Globus pallidus (tissue), 1 donor: Measurements from ENCODE around the gene OR10A7.
"Not testable (repeated sequence)": the region's sequence is repeated elsewhere in the genome, so short reads cannot be mapped to it uniquely, and the experiment has no call there.

ENCODE experiments used
- DNase-seq: peaks from one replicate; pipeline ENCODE4 v3.0.0-alpha.2; 2015; ENCODE audit warnings: low spot score

Gene OR10A7, protein sequence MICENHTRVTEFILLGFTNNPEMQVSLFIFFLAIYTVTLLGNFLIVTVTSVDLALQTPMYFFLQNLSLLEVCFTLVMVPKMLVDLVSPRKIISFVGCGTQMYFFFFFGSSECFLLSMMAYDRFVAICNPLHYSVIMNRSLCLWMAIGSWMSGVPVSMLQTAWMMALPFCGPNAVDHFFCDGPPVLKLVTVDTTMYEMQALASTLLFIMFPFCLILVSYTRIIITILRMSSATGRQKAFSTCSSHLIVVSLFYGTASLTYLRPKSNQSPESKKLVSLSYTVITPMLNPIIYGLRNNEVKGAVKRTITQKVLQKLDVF

DNA sequence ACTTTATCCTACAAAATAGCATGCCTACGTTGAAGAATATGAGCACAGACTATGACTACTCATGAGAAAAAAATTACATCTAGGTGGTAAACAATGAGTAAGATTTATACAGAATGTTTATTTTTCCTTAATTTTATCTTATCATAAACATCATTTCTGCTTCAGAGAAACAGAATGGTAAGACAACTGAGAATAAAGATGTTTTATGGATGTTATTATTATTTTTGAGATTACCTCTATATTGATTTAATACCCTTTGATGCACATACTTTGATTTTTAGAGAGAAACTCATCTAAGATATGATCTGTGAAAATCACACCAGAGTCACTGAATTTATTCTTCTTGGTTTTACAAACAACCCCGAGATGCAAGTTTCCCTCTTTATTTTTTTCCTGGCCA lies at the start of gene OR10A7:
Gene OR10A7 (plus strand): TSS at position 301 of the 400 bp plus-strand sequence. CDS start 0 bp downstream, at position 301.
- DNase-seq: no peak

DNA sequence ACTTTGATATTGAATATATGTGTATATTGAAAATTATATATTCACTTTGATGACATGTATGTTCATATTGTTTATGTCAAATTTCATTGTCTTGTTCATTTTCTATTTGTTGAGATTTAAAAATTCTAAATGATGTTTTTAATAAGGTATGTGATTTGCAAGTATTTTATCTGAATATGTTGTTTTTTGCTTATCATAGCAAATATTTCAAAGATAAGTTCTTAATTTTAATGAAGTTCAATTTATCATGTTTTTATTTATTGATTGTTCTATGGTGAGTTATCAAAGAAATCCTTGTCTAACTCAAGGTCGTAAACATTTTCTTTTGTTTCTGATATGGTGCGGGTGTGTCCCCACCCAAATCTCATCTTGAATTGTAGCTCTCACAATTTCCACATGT lies 49.4 kb upstream of the OR10A7 start:
- DNase-seq: no peak

DNA sequence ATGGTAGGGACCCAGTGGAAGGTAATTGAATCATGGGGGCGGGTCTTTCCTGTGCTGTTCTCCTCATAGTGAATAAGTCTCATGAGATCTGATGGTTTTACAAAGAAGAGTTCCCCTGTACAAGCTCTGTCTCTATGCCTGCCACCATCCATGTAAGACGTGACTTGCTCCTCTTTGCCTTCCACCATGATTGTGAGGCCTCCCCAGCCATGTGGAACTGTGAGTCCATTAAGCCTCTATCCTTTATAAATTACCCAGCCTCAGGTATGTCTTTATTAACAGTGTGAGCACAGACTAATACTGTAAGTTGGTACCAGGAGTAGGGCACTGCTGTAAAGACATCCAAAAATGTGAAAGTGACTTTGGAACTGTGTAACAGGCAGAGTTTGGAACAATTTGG lies 49.0 kb upstream of the OR10A7 start:
- DNase-seq: not testable (repeated sequence)

DNA sequence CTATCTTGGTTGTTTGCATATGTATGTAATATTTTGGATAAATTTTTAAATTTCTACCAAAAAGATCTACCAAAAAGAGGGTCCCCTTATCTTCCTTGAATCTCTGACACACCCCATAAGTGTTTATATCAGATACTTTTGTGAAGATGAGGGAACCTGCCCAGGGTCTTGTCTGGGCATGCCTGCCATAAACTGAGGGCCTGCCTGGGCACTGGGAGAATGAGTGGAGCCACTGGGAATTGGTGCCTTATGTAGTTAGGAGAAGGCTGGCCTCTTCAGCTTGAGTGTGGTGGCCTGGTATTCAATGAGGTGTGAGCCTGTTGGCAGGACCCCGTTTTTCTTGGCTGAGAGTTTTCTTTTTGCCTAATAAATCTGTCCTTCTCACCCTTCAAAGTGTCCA lies 48.1 kb upstream of the OR10A7 start:
- no peak for DNase-seq

DNA sequence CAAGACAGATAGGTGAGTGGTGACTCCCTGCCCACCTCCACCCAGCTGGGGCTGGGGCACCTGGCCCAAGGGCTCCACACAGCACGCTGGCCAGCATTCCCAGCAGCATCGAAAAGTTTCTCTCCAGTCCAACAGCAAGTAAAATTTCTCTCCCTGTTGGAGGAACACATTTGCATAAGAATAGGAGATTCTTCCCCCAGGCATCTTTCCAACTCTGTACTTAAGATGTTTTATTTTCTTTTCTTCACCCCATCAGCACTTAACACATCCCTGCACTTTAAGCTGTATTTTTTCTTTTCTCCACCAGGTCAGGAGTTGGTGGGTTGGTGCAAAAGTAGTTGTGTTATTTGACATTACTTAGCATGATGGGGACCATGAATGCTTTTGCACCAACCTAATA lies 47.4 kb upstream of the OR10A7 start:
- DNase-seq: no peak

DNA sequence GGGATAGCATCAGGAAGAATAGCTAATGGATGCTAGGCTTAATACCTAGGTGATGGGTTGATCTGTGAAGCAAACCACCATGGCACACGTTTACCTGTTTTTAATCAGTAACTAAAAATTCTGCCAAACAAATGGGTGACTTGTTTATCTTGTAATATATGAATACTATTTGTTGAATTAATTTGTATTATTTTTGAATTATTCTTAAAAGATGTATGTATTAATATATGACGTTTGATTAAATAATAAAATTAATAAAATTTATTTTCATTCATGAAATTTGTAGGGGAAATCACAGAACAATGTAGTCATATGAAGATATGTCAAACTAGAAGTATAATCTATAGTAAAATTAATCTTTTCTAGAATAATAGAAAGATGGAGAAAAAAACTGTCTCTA lies 32.3 kb upstream of the OR10A7 start:
- no peak for DNase-seq

DNA sequence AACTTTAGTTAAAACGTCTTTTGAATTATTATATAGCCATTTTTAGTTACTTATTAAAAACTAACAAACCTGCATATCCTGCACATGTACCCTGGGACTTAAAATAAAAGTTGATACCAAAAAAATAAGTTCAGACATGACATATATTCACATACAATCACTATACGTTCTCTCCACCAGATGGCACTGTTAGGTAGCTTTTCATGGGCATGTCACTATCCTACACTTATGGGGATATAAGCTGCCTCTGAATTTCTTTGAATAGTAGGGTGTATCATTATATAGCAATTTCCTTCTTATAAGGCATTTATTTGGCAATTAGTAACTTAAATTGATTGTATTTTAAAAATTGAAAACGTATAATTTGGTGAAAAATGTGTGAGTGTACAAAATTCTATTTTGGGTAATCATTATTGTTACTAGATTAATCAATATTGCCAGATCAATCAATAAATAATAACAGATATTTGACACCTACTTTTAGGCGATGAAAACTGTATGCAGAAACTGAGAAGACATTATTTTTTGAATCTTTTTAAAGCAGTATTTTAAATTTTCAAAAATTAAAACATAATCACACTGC lies 31.8 kb upstream of the OR10A7 start:
- peak; percentile 67 for DNase-seq

DNA sequence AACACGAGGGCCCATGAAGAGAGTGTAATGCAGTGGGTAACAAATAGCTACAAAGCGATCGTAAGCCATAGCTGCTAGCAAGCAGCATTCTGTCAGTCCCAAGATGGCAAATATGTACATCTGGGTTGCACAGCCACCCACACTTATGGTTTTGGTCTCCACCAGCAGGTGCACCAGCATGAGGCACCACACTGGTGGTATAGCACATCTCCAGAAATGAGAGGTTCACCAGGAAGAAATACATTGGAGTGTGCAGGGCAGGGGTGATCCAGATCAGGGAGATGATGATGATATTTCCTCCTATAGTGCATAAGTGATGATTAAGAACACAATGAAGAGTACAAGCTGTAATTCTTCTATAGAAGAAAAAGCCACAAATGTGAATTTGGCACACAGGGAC lies 26.4 kb upstream of the OR10A7 start:
- no peak for DNase-seq

DNA sequence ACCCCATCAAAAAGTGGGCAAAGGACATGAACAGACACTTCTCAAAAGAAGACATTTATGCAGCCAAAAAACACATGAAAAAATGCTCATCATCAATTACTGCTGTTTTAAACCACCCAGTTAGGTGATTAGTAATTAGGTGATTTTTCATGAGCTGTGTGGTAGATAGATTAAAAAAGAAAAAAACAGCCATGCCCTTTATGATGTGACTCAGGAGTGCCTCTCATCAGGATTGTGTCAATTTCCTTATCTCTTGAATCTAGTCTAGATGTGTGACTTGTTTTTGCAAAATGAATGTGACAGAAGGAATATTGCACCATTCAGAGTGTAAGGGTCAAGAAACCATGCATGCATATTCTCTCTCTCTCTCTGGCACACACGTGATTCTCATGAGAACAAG lies 5.7 kb downstream of the OR10A7 start:
- DNase-seq: no peak

DNA sequence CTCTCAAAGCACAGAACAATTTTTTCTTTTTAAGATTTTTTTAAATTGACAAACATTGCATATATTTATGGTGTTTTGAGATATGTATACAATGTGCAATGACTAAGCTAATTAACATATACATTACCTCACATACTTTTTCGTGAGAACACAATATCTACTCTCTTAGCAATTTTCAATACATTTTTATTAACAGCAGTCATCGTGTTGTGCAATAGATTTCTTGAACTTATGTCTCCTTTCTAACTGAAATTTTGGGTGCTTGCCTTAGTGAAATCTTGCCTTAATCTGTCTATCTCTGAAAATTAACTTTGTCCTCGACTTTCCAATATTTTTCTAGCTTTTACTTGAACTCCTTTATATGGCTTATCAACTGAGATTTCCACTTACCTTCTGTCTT lies 6.8 kb downstream of the OR10A7 start:
- no peak for DNase-seq

DNA sequence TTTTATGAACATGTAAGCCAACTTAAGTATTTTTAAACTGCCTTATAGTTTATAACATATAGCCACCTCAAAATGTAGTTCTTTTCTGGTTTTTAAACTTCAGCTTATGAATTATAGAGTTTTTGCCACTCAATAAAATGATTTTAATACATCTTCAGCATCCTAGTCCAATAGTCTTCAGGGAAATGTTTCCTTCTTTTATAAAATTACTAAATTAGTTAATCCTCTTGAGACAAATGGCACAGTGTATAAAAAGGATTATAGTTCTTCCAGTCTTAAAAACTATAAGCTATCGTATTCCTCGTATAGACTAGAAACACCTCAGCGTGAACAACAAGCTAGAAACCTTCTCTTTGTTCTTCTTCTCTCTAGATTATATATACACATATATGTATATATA lies 23.5 kb downstream of the OR10A7 start, which contains the start of gene OR6C74:
Gene OR6C74 (plus strand): TSS at position 301 of the 400 bp plus-strand sequence. CDS start 2,679 bp downstream, outside the sequence.
- no peak for DNase-seq

DNA sequence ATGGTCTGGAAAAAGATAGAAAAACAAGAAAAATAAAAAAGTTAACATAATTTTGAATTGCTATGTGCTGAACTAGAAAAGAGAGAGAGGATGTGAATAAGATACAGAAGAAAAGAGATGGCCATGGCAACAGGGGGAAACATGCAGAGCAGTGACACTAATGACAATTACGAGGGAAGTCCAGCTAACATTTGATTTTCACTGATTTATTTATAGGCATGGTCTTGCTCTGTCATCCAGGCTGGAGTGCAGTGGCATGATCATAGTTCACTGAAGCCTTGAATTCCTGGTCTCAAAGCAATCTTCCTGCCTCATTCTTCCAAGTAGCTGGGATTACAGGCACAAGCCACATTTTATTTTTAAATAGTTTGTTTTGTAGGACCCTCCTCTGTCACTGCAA lies 25.3 kb downstream of the OR10A7 start:
- no peak for DNase-seq

DNA sequence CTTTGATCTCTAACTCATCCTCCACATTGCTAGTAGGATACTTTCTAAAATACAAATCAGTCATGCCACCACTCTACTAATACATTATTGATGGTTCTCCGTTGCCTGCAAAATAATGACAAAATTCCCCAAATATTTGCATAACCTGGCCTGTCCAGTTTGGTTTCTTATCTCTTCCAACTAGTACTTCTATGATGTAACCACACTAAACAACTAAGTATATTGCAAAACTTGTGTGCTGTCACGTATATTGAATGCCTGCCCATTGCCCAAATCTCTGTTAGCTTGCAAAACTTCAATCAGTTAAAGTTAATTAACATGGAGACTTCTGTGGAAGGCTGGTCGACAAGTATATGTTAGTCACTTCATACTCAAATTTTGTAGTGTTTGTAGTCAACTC lies 30.1 kb downstream of the OR10A7 start:
- DNase-seq: no peak

DNA sequence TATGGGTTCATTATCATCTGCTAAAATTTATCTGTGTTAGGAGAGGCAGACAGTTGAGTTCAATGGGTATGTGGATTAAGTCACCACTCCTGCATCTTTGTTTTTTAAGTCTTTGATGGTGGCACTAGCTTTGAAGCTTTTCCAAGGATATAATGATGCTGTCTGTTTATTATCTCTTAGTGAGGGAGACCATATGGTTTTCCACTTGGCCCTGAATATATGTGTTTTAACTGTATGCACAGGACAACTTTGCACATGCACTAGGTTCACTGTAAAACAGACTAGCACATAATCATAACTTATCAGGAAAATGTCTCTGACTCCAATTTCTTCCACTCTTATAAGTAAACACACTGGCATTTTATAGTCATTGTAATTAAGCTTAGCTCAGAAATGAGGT lies 32.5 kb downstream of the OR10A7 start:
- DNase-seq: no peak

DNA sequence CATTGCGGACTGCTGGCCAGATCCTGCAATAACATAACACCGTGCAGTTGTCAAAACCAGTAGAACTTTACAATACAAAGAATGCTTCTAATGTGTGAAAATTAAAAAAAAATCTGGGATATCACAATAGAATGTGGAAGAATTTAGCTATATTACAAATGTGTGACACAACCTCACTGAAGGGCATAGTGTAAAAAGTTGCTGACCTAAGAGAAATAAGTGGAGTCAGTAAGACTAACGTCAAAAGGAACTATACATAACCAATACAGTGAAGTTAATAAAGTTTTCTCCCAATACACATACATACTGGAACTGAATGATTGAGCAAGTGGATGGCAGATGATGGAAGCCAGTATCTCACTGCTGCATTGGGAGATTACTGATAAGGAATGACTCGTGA lies 36.0 kb downstream of the OR10A7 start:
- DNase-seq: no peak

DNA sequence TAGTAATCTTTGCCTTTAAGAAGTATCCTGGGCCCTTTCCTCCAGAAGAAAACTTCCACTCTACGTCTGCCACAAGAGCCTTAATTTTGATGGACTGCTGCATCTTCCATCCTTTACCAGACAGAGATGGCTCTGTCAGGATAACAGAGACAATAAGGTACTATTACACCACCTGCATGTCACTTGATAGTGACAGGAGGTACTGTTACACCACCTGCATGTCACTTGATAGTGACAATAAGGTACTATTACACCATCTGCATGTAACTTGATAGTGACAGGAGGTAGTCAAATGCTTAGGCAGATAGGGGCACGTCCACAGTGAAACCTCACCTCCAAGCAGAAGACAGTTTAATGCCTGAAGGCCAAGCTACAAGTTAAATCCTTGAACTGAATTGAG lies 37.5 kb downstream of the OR10A7 start:
- DNase-seq: no peak
